Measurements from ENCODE around the gene HPGD.

GRCh38 chr4:174549721-174550120 is 27.4 kb upstream of the HPGD start:
- TF ChIP-seq POLR2AphosphoS5 (IDR thresholded peaks at IDR 0.05; ENCODE audit: low read depth, low read length) (no peak), TAF1 (IDR thresholded peaks at IDR 0.05; ENCODE audit: low read depth, low read length) (no peak), POLR2A (IDR thresholded peaks at IDR 0.05; ENCODE audit: low read depth, low read length) (no peak)
